B cell (primary cell): ENCODE data around the gene C6orf15. TPM values are rescaled to one million over a fixed set of nuclear protein-coding genes. Genes with fewer than 3 reads are reported as not detected.

Experiments used
- ATAC-seq: fragments of 200-7000 bp; cut with Tn5 transposase; one replicate; pipeline ENCODE4 v1.10.0; 2021; ENCODE audit warnings: low read depth, mild to moderate bottlenecking, moderate number of reproducible peaks, moderate library complexity
- CTCF ChIA-PET: fragments of 350-600 bp; sonication (Branson Sonifier 250); formaldehyde crosslinking; loops from one replicate; lab custom pipeline; 2021; ENCODE audit warnings: antibody characterized with exemption, inconsistent platforms; lab: Charles Lee
- POLR2A ChIA-PET: fragments of 350-600 bp; sonication (Branson Sonifier 250); formaldehyde crosslinking; loops from one replicate; lab custom pipeline; 2021; ENCODE audit warnings: antibody characterized with exemption; lab: Charles Lee
- DNase-seq: peaks from one replicate; pipeline ENCODE4 v3.0.0; 2013
- H2AFZ ChIP-seq: 2 replicates; pipeline ENCODE4 v1.6.1; 2012; ENCODE audit warnings: mild to moderate bottlenecking, low read depth, low read length; ENCODE audit not compliant: insufficient read depth, poor library complexity, severe bottlenecking
- H3K27ac ChIP-seq, 2 donors: 1 replicate in 1 of 2; 2 replicates in 1 of 2; pipeline ENCODE4 v1.5.1; 2012 to 2013; ENCODE audit warnings: low read length in 2 of 2, mild to moderate bottlenecking in 2 of 2, moderate library complexity in 1 of 2
- H3K27me3 ChIP-seq, 4 experiments: fragments of 200-600 bp in 1 of 4; sonication (generic) in 1 of 4; replicated peaks in 1 of 4; 1 replicate in 2 of 4; 2 replicates in 2 of 4; pipeline versions ENCODE4 v1.6.1 to v1.7.0; 2013 to 2016; ENCODE audit warnings: low read length in 3 of 4, mild to moderate bottlenecking in 2 of 4, mixed read lengths in 1 of 4, moderate library complexity in 1 of 4; ENCODE audit not compliant: insufficient read depth in 4 of 4, control insufficient read depth in 3 of 4; ENCODE audit errors: control extremely low read depth in 1 of 4
- H3K36me3 ChIP-seq, 2 experiments: replicated peaks in 1 of 2; 1 replicate in 1 of 2; 2 replicates in 1 of 2; pipeline versions ENCODE4 v1.6.1 to v1.7.1; 2013; ENCODE audit warnings: low read length in 1 of 2; ENCODE audit not compliant: insufficient read depth in 2 of 2, control insufficient read depth in 1 of 2; ENCODE audit errors: control extremely low read depth in 1 of 2, extremely low read depth in 1 of 2
- H3K4me1 ChIP-seq, 2 donors: fragments of 200-600 bp in 1 of 2; sonication (generic) in 1 of 2; 1 replicate in 1 of 2; 2 replicates in 1 of 2; pipeline versions ENCODE4 v1.5.1 to v1.6.1; 2013 to 2017; ENCODE audit warnings: low read length in 2 of 2; ENCODE audit not compliant: control insufficient read depth in 2 of 2, insufficient read depth in 2 of 2
- H3K4me2 ChIP-seq: replicated peaks from 2 replicates; pipeline ENCODE3; 2012; ENCODE audit warnings: mild to moderate bottlenecking, low read depth, low read length; ENCODE audit not compliant: poor library complexity, severe bottlenecking
- H3K4me3 ChIP-seq, 5 experiments: fragments of 200-600 bp in 1 of 5; sonication (generic) in 1 of 5; 1 replicate in 3 of 5; 2 replicates in 2 of 5; pipeline versions ENCODE4 v1.5.1 to v1.7.0; 2011 to 2016; ENCODE audit warnings: low read length in 4 of 5, mild to moderate bottlenecking in 4 of 5, low read depth in 2 of 5, control low read depth in 1 of 5, moderate library complexity in 1 of 5; ENCODE audit not compliant: insufficient read depth in 1 of 5; ENCODE audit errors: control extremely low read depth in 1 of 5, extremely low read depth in 1 of 5
- H3K79me2 ChIP-seq: fragments of 200-600 bp; sonication (generic); one replicate; pipeline ENCODE4 v1.6.0; 2016; ENCODE audit warnings: low read length; ENCODE audit not compliant: control insufficient read depth, insufficient read depth
- H3K9ac ChIP-seq: fragments of 200-600 bp; sonication (generic); 2 replicates; pipeline ENCODE4 v1.6.1; 2017; ENCODE audit warnings: mild to moderate bottlenecking, low read length, moderate library complexity
- H3K9me3 ChIP-seq, 3 donors: one replicate each; pipeline versions ENCODE4 v1.6.1 to v1.7.1; 2013; ENCODE audit warnings: low read length in 2 of 3; ENCODE audit not compliant: control insufficient read depth in 2 of 3, insufficient read depth in 1 of 3; ENCODE audit errors: control extremely low read depth in 1 of 3
- H4K20me1 ChIP-seq: 2 replicates; pipeline ENCODE4 v1.6.0; 2012; ENCODE audit warnings: mild to moderate bottlenecking, low read length; ENCODE audit not compliant: insufficient read depth, control insufficient read depth, poor library complexity, severe bottlenecking
- H3K27ac Mint-ChIP-seq: one replicate; pipeline ENCODE4 v1.8.0; 2021; ENCODE audit warnings: mixed read lengths
- H3K27me3 Mint-ChIP-seq: one replicate; pipeline ENCODE4 v1.8.0; 2021; ENCODE audit warnings: mixed read lengths
- H3K4me1 Mint-ChIP-seq: one replicate; pipeline ENCODE4 v1.8.0; 2021; ENCODE audit warnings: mixed read lengths
- H3K4me3 Mint-ChIP-seq: one replicate; pipeline ENCODE4 v1.8.0; 2021; ENCODE audit warnings: mixed read lengths
- H3K9me3 Mint-ChIP-seq: one replicate; pipeline ENCODE4 v1.8.0; 2022; ENCODE audit warnings: mixed read lengths; ENCODE audit not compliant: insufficient read depth
- EZH2 ChIP-seq: IDR thresholded peaks from 2 replicates; pipeline ENCODE4 v1.6.1; 2012; ENCODE audit warnings: borderline replicate concordance, low read depth, mild to moderate bottlenecking, moderate library complexity, low read length; ENCODE audit not compliant: insufficient read depth, poor library complexity, severe bottlenecking
- WGBS: methylation state at CpG from one replicate; pipeline ENCODE4 v1.1.5; 2013; ENCODE audit warnings: missing lambda C conversion rate; ENCODE audit not compliant: insufficient coverage; 5-methylcytosine and 5-hydroxymethylcytosine counted together
- intact Hi-C: fragments of 100-400 bp; cut with micrococcal nuclease; formaldehyde crosslinking; loops from one replicate; pipeline ENCODE4 v1.10.0; 2022
- polyA plus RNA-seq: library from polyadenylated mRNA; depleted of rRNA; stranded (reverse); fragments of >200 nt; gene quantifications from 2 replicates; pipeline ENCODE4 v1.2.3, GENCODE V29; 2012
- total RNA-seq, 2 donors: library from RNA; stranded (reverse); fragments of 120-200 nt in 1 of 2; gene quantifications; 1 replicate in 1 of 2; 2 replicates in 1 of 2; pipeline versions ENCODE4 v1.2.3 to v1.2.4, GENCODE V29; 2013 to 2022
- TF ChIP-seq, protein P1 (sequence below): fragments of 200-600 bp; IDR thresholded peaks from one replicate; pipeline ENCODE4 v1.8.0; 2022; ENCODE audit warnings: antibody characterized with exemption, mild to moderate bottlenecking

C6orf15 gene
- total and polyA plus RNA-seq, 2 donors (not counting 1 experiment from before 2014, with no cell fraction given) = not detected

DNA sequence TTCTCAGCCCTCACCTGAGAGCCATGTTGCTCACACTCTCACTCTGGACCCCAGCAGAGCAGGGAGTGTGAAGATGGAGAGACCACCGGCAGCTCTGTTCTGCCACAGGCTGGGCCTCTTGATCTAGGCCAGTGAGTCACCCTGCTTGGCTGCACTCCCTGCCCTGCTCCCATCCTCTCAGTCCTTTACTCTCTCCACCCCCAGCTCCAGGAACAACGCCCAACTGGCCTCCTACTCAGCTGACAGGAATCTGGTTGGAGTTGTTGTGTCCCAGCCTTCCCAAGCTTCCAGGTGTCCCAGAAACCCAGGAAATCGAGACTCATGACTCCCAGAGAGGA is 2.1 kb upstream of the C6orf15 start, which contains the start of gene PSORS1C1:
TSS of gene PSORS1C1 (plus strand) at position 260 of the 338 bp plus-strand sequence. CDS start 14,833 bp downstream, outside the sequence.
- Mint-ChIP-seq H3K27ac (no peak within 1 kb of the TSS), H3K27me3 (peaks cover 48% of the 10 kb centered on the region), H3K4me3 (no peak within 1 kb of the TSS), H3K4me1 (peaks cover 5% of the 10 kb centered on the region), H3K9me3 (no peaks in the 10 kb centered on the region)
- Histone ChIP-seq H3K4me1 (peaks cover 0 to 6% of the 10 kb centered on the region in 2 donors), H2AFZ (no peak within 1 kb of the TSS), H4K20me1 (no peaks in the 10 kb centered on the region), H3K27ac (no peak within 1 kb of the TSS), H3K4me2 (no peak within 1 kb of the TSS), H3K79me2 (no peaks in the 10 kb centered on the region), H3K27me3 (peaks cover 0 to 13% (median 3%) of the 10 kb centered on the region in 4 experiments), H3K9me3 (no peaks in the 10 kb centered on the region), H3K4me3 (no peak within 1 kb of the TSS), H3K36me3 (no peaks in the 10 kb centered on the region), H3K9ac (no peak within 1 kb of the TSS)
- ChIA-PET POLR2A (no interaction called here), CTCF (interaction anchor here (0.6 to 0.7 kb wide), 2 partner anchors 13 to 32 kb away, joined by 3 read pairs; no protein-coding TSS in a partner anchor)
- ATAC-seq (no peak), DNase-seq (no peak)
- WGBS = 57% methylated on average over 2 of the region's 3 CpGs
- intact Hi-C loops = no loop called here
- no peak for TF ChIP-seq EZH2
- TF ChIP-seq, protein P1, sequence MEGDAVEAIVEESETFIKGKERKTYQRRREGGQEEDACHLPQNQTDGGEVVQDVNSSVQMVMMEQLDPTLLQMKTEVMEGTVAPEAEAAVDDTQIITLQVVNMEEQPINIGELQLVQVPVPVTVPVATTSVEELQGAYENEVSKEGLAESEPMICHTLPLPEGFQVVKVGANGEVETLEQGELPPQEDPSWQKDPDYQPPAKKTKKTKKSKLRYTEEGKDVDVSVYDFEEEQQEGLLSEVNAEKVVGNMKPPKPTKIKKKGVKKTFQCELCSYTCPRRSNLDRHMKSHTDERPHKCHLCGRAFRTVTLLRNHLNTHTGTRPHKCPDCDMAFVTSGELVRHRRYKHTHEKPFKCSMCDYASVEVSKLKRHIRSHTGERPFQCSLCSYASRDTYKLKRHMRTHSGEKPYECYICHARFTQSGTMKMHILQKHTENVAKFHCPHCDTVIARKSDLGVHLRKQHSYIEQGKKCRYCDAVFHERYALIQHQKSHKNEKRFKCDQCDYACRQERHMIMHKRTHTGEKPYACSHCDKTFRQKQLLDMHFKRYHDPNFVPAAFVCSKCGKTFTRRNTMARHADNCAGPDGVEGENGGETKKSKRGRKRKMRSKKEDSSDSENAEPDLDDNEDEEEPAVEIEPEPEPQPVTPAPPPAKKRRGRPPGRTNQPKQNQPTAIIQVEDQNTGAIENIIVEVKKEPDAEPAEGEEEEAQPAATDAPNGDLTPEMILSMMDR = no peak

DNA sequence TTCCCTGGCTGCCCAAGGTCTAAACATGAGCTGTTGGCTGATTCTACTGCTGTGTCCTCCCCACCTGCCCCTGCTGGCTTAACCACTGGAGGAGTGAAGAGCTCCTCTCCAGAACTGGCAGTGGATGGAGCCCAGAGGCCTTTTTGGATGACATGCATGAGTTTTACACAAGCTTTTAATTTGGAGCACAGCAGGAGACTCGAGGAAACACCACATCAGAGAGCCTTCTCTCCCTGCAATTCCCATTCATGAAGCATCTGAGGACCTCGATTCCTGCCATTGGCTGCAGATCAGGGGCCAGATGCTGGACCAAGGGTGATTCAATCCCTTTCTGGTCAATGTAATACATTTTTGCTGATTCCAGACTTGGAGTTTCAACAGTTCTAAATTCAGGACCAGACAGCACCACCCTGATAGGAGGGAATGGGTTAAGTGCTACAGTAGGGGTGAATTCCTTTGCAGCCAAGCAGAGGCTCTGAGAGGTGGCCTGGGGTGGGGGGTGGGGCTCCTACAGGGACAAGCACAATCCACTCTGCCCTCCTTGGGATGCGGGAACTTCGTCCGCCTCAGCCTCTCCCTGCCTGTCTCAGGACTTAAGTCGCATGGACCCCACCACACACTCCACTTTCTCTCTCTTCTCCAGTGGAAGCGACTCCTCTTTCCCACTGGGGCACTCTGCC is 1.6 kb upstream of the C6orf15 start:
- peaks cover 0 to 6% of the 10 kb centered on the region in 2 donors for H3K4me1 ChIP-seq
- ChIA-PET CTCF (interaction anchor here (0.6 to 0.7 kb wide), 3 partner anchors 12 to 285 kb away, joined by 3 to 4 read pairs (median 3); no protein-coding TSS in a partner anchor), POLR2A (no interaction called here)
- H3K79me2 ChIP-seq = no peaks in the 10 kb centered on the region
- no peak for DNase-seq
- no peaks in the 10 kb centered on the region for H3K9me3 ChIP-seq
- Mint-ChIP-seq H3K4me1 (peaks cover 5% of the 10 kb centered on the region), H3K4me3 (no peak overlapping the region), H3K9me3 (no peaks in the 10 kb centered on the region), H3K27ac (no peak overlapping the region), H3K27me3 (peaks cover 45% of the 10 kb centered on the region)
- no peaks in the 10 kb centered on the region for H4K20me1 ChIP-seq
- intact Hi-C loops = no loop called here
- H3K36me3 ChIP-seq = no peaks in the 10 kb centered on the region
- H2AFZ ChIP-seq = no peak overlapping the region
- H3K4me2 ChIP-seq = no peak overlapping the region
- WGBS = 58% methylated on average over 5 of the region's 7 CpGs
- H3K9ac ChIP-seq = no peak overlapping the region
- H3K27ac ChIP-seq = no peak overlapping the region
- TF ChIP-seq, protein P1 = no peak
- no peak for TF ChIP-seq EZH2
- H3K4me3 ChIP-seq = no peak overlapping the region
- peaks cover 0 to 13% (median 3%) of the 10 kb centered on the region in 4 experiments for H3K27me3 ChIP-seq
- ATAC-seq = no peak
